Upper lobe of left lung (tissue), 6 donors: ENCODE data around the gene RBPMS2. TPM values are rescaled to one million over a fixed set of nuclear protein-coding genes. Genes with fewer than 3 reads are reported as not detected.
"Not testable (repeated sequence)": the region's sequence is repeated elsewhere in the genome, so short reads cannot be mapped to it uniquely, and the experiment has no call there.

Experiments used
- ATAC-seq, 2 donors: fragments of 200-7000 bp; cut with Tn5 transposase; one replicate each; pipeline ENCODE4 v1.9.1; 2022; ENCODE audit warnings: mild to moderate bottlenecking in 2 of 2, moderate library complexity in 2 of 2; ENCODE audit not compliant: low FRiP score in 2 of 2
- DNase-seq, 2 donors: peaks; one replicate each; pipeline ENCODE4 v3.0.0-alpha.2; 2019 to 2020
- H3K27ac ChIP-seq, 4 donors: fragments of 200-600 bp; sonication (generic); one replicate each; pipeline ENCODE4 v1.5.1; 2016 to 2019
- H3K27me3 ChIP-seq, 4 donors: fragments of 200-600 bp; sonication (generic); one replicate each; pipeline ENCODE4 v1.5.1; 2017 to 2019
- H3K36me3 ChIP-seq, 4 donors: fragments of 200-600 bp; sonication (generic); one replicate each; pipeline ENCODE4 v1.5.1; 2016 to 2019
- H3K4me1 ChIP-seq, 4 donors: fragments of 200-600 bp; sonication (generic); one replicate each; pipeline ENCODE4 v1.5.1; 2018 to 2019
- H3K4me3 ChIP-seq, 4 donors: fragments of 200-600 bp; sonication (generic); one replicate each; pipeline ENCODE4 v1.5.1; 2017 to 2019; ENCODE audit warnings: mild to moderate bottlenecking in 2 of 4, moderate library complexity in 1 of 4
- H3K9me3 ChIP-seq, 4 donors: fragments of 200-600 bp; sonication (generic); one replicate each; pipeline ENCODE4 v1.5.1; 2018 to 2019
- EP300 ChIP-seq, 4 donors: sonication (generic); formaldehyde crosslinking; IDR thresholded peaks; one replicate each; pipeline ENCODE4 v1.5.1; 2017; ENCODE audit warnings: antibody characterized with exemption in 4 of 4, control low read depth in 2 of 4
- POLR2A ChIP-seq, 4 donors: fragments of 450-650 bp; IDR thresholded peaks; one replicate each; pipeline ENCODE4 v1.5.1; 2016 to 2017; ENCODE audit warnings: antibody characterized with exemption in 4 of 4, mild to moderate bottlenecking in 2 of 4
- POLR2AphosphoS5 ChIP-seq, 2 donors: sonication (generic); formaldehyde crosslinking; IDR thresholded peaks; one replicate each; pipeline ENCODE4 v1.5.1; 2017; ENCODE audit warnings: antibody characterized with exemption in 2 of 2
- WGBS, 2 donors: methylation state at CpG; one replicate each; pipeline ENCODE4 v1.1.5; 2017 to 2018; 5-methylcytosine and 5-hydroxymethylcytosine counted together
- total RNA-seq, 6 donors: library from RNA; depleted of rRNA in 4 of 6; stranded (reverse); fragments of >200 nt in 4 of 6; gene quantifications; one replicate each; pipeline versions ENCODE4 v1.1.0 to v1.2.1, GENCODE V29; 2016 to 2021
- TF ChIP-seq, protein P1 (sequence below), 6 experiments: fragments of 450-650 bp in 4 of 6; fragments of 200-600 bp in 2 of 6; sonication (generic) in 2 of 6; IDR thresholded peaks; one replicate each; pipeline ENCODE4 v1.5.1; 2016 to 2019; ENCODE audit warnings: antibody characterized with exemption in 6 of 6
- donor health status: DM: no; HTN: no; CAD: no; lungs with moderate emphysema.
- donor health status: DM: no; HTN: yes; CAD: no; lungs with severe emphysema.

The RBPMS2 gene
- total RNA-seq = 1 to 10 TPM; 1.2 to 3.6 (median 2.0) TPM

DNA sequence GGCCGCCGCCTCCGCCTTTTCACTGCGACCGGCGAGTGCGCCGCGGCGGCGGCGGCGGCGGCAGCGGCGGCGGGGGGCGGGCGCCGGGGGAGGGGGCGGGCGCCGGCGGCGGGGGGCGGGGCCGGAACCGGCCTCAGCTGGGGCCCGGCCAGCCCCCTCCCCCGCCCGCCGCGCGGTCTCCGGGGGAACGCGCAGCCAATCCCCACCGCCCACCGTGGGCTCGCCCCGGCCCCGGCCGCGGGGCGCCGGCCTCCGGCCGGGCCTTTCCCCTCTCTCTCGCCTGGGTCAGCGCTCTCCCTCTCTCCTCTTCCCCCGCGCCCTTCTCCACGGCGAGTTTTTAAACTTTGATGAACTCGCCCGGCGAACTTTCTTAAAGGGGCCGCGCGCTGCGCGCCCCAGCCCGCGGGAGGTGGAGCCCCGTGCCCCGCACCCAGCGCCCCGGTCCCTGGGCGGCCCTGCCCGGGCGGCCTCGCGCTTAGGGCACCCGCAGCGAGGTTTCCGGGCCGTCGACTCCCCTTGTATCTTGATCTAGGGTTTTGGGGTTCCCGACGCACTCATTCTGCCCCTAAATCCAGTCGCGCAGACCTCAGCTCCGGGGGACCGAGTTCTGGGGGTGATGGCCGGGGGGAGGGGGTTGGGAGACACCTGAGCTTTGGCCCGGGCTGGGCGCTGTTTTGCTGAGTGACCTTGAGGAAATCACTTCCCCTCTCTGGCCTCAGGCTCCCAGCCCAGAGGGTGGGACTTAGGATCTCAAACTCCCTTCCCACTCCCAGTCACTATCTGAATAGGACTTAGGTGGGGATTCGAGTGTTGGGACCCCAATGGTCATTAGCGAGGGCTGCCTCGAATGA lies at the start of gene RBPMS2:
TSS of gene RBPMS2 (minus strand) at position 39 of the 851 bp plus-strand sequence. CDS start 270 bp downstream, outside the sequence.
- peaks cover 0 to 15% (median 4%) of the 10 kb centered on the region in 4 donors for H3K27me3 ChIP-seq
- ATAC-seq = peak in 1 of 2 donors; percentile 79
- peak within 1 kb of the TSS; percentile 54 to 87 (median 78) for H3K27ac ChIP-seq
- H3K4me1 ChIP-seq = peaks cover 0 to 25% (median 5%) of the 10 kb centered on the region in 4 donors
- H3K4me3 ChIP-seq = peak within 1 kb of the TSS; percentile 54 to 85 (median 67)
- no peaks in the 10 kb centered on the region for H3K36me3 ChIP-seq
- TF ChIP-seq POLR2A (IDR thresholded peaks at IDR 0.05) (no peak), POLR2AphosphoS5 (IDR thresholded peaks at IDR 0.05) (no peak), EP300 (IDR thresholded peaks at IDR 0.05) (no peak)
- TF ChIP-seq, protein P1, sequence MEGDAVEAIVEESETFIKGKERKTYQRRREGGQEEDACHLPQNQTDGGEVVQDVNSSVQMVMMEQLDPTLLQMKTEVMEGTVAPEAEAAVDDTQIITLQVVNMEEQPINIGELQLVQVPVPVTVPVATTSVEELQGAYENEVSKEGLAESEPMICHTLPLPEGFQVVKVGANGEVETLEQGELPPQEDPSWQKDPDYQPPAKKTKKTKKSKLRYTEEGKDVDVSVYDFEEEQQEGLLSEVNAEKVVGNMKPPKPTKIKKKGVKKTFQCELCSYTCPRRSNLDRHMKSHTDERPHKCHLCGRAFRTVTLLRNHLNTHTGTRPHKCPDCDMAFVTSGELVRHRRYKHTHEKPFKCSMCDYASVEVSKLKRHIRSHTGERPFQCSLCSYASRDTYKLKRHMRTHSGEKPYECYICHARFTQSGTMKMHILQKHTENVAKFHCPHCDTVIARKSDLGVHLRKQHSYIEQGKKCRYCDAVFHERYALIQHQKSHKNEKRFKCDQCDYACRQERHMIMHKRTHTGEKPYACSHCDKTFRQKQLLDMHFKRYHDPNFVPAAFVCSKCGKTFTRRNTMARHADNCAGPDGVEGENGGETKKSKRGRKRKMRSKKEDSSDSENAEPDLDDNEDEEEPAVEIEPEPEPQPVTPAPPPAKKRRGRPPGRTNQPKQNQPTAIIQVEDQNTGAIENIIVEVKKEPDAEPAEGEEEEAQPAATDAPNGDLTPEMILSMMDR (IDR thresholded peaks at IDR 0.05) = no peak
- WGBS, 2 donors = 2 to 3% methylated on average over 24 to 25 of the region's 90 CpGs
- H3K9me3 ChIP-seq = no peaks in the 10 kb centered on the region
- DNase-seq = peak in 1 of 2 donors; percentile 83

DNA sequence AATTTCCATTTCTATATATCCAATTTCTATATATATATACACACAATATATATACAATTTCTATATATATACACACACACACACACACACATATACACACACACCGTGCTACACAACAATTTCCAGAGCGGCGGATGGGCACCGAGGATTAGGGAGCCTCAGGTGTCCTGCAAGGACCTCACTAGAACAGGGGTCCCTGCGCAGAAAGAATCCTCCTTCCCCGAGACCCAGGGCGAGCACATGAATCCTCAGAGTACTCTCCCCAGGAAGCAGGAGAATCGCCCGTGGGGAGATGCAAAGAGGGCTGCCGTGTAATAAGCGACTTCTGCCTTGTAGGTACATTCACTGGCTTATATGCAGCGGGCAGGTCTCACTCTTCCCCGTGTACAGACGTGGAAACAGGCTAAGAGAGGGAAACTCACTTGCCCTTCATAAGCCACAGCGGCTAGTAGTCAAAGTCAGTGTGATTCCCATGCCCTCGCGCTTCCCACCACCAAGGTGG lies 49.6 kb upstream of the RBPMS2 start:
- no peaks in the 10 kb centered on the region for H3K36me3 ChIP-seq
- DNase-seq (no peak), ATAC-seq (peak in 1 of 2 donors; percentile 0)
- no peaks in the 10 kb centered on the region for H3K9me3 ChIP-seq
- H3K27ac ChIP-seq = peak overlapping the region in 1 of 4 donors; percentile 70
- TF ChIP-seq POLR2AphosphoS5 (IDR thresholded peaks at IDR 0.05) = no peak
- TF ChIP-seq, protein P1 (IDR thresholded peaks at IDR 0.05) = no peak
- 4 to 5% methylated on average over 12 to 15 of the region's 17 CpGs for WGBS, 2 donors
- H3K4me3 ChIP-seq = peak overlapping the region; percentile 19 to 56 (median 47)
- H3K27me3 ChIP-seq = peaks cover 0 to 6% (median 3%) of the 10 kb centered on the region in 4 donors
- peaks cover 20 to 30% (median 23%) of the 10 kb centered on the region in 4 donors for H3K4me1 ChIP-seq

DNA sequence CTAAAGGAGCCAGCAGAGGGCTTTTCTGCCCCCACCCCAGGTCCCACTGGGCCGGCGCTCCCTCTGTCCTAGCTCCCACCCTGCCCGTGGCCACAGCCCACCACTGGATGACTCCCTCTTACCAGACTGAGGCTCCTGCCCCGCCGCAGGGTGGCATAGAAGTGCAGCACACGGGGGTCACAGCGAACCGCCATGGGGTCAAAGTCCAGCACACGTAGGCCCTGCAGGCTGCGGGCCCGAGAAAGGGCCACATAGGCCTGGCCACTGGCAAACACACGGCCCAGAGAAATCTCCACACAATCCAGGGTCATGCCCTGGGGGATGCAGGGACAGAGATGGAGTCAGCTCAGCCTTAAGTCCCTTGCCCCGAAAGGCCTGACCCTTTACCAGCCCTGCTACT lies 41.1 kb upstream of the RBPMS2 start:
- Histone ChIP-seq H3K36me3 (no peaks in the 10 kb centered on the region), H3K4me1 (no peaks in the 10 kb centered on the region), H3K27me3 (no peaks in the 10 kb centered on the region), H3K9me3 (no peaks in the 10 kb centered on the region), H3K4me3 (no peak overlapping the region), H3K27ac (no peak overlapping the region)
- DNase-seq = no peak
- 96 to 100% methylated on average over 1 to 13 of the region's 13 CpGs for WGBS, 2 donors
- no peak for TF ChIP-seq POLR2A (IDR thresholded peaks at IDR 0.05)
- TF ChIP-seq, protein P1 (IDR thresholded peaks at IDR 0.05) = no peak
- TF ChIP-seq POLR2AphosphoS5 (IDR thresholded peaks at IDR 0.05) = no peak
- no peak for TF ChIP-seq EP300 (IDR thresholded peaks at IDR 0.05)
- peak in 1 of 2 donors; percentile 25 for ATAC-seq

DNA sequence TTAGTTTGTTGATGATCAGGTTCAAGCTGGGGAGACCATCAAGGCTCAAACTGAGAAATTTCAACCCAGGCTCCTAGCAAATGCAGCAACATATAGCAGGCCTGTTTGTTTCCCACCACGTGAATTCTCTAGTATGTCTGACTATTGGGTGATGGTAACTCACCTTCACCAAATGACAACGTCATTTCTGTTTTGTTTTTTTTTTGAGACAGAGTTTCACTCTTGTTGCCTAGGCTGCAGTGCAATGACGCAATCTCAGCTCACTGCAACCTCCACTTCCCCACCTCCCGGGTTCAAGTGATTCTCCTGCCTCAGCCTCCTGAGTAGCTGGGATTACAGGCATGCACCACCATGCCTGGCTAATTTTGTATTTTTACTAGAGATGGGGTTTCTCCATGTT lies 39.6 kb upstream of the RBPMS2 start:
- not testable (repeated sequence) for H3K27ac ChIP-seq, H3K4me3 ChIP-seq, H3K4me1 ChIP-seq, H3K9me3 ChIP-seq, H3K27me3 ChIP-seq, ATAC-seq, DNase-seq, H3K36me3 ChIP-seq
- 59 to 75% methylated on average over 4 of the region's 4 CpGs for WGBS, 2 donors

DNA sequence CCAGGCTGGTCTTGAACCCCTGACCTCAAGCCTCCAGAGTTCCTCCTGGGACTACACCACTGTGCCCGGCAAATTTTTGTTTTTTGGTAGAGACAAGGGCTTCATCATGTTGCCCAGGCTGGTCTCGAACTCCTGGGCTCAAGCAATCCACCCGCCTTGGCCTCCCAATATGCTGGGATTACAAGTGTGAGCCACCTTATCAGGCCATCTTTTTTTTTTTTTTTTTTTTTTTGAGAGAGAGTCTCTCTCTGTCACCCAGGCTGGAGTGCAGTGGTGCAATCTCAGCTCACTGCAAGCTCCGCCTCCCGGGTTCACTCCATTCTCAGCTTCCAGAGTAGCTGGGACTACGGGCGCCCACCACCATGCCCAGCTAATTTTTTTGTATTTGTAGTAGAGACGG lies 38.9 kb upstream of the RBPMS2 start:
- DNase-seq, H3K4me3 ChIP-seq, H3K27ac ChIP-seq, H3K9me3 ChIP-seq, ATAC-seq, H3K4me1 ChIP-seq, H3K27me3 ChIP-seq, H3K36me3 ChIP-seq: not testable (repeated sequence)
- 93 to 97% methylated on average over 8 of the region's 8 CpGs for WGBS, 2 donors
